NCI-H460 (cell line): Measurements from ENCODE around the gene KLHL35. TPM values are rescaled to one million over a fixed set of nuclear protein-coding genes. Genes with fewer than 3 reads are reported as not detected.

Source experiments
- DNase-seq: peaks from one replicate; pipeline ENCODE4 v3.0.0-alpha.2; 2016; ENCODE audit warnings: low read depth; ENCODE audit errors: extremely low read depth
- total RNA-seq: library from RNA; depleted of rRNA; stranded (reverse); fragments of >200 nt; shearing (Covaris generic); gene quantifications from 2 replicates; pipeline ENCODE4 v1.2.3, GENCODE V29; 2014

The KLHL35 gene
- total RNA-seq, 1 experiment from 2014 or later, result 4.3 TPM

DNA sequence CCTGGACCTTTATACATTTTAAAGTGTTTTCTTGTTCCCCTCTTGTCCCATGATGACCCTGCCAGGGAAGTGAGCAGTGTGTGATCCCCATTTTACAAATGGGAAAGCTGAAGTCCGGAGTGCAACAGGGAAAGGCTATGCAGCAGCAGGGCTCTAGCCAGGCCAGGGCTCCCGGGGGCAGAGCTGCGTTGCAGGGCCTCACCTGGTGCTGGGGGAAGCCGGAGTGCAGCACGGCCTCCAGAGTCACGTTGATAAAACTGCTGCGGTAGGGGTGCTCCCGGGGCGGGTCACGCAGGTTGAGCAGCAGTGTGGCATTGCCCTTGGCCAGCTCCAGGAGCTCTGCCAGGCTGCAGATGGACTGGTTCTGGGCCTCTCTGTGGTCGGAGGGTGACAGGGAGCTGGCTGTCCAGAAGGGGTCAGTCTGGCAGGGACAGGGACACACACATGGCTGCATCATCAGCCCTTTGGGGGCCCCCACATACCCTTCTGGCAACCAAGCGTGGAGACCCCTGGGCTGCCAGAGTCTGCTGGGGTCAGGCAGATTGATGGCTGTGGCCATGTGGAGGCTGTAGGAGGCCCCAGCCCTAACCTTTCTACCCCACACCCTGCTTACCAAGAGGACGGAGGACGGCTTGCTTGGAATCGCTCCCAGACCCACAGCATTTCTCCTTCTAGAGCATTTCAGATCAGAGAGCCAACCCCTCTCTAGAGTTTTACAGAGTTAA lies 9.3 kb upstream of the KLHL35 start:
- no peak for DNase-seq

DNA sequence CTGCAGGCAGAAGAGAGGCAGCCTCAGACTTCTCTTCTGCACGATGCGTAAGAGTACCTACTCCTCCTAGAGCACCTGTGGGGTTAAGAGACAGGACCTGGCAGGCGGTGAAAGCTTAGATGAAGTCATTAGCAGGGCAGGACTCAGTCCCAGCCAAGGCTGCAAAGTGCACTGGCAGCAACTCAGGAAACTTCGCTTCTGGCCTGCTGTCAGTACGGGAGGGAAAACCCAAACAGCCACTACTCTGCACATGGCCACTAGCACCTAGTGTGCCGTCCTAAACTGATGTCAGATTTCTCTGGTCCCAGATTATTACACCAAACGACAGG lies 8.8 kb upstream of the KLHL35 start:
- no peak for DNase-seq

DNA sequence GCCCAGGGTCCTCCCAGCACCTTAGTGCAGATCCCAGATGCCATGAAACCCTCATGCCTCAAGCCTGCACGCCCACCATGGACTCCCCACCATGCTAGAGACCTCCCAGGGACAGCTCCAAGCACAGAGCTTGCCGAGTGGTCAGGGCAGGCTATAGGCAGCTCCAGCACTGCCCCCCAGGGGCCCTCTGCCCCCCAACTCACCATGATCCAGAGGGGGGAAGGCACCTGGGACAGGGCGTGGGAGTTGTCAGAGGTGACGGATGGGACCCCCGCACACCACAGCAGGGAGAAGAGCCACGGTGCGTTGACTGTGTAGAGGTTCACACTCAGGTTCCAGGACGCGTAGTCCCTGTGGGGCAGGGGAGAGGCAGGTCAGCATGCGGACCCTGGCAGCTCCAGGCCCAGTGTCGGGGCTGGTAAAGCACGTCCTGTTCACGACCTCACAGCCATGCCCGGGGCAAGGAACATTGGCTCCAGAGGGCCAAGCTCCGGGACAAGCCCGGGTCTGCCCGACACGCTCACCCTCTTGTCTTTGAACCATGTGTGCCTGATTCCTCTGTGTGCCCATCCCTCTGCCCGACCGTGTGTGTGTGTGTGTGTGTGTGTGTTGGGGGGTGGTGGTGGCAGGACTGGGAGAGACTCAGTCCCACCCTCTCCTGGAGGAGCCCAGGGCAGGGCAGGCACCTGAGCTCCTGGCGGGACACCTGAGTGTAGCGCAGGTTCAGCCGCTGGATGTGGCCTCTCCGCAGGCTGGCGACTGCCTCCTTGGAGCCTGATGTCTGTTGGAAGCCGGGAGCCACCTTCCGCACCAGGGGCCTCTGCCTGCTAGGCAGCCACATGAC lies 8.2 kb upstream of the KLHL35 start:
- DNase-seq, result no peak

DNA sequence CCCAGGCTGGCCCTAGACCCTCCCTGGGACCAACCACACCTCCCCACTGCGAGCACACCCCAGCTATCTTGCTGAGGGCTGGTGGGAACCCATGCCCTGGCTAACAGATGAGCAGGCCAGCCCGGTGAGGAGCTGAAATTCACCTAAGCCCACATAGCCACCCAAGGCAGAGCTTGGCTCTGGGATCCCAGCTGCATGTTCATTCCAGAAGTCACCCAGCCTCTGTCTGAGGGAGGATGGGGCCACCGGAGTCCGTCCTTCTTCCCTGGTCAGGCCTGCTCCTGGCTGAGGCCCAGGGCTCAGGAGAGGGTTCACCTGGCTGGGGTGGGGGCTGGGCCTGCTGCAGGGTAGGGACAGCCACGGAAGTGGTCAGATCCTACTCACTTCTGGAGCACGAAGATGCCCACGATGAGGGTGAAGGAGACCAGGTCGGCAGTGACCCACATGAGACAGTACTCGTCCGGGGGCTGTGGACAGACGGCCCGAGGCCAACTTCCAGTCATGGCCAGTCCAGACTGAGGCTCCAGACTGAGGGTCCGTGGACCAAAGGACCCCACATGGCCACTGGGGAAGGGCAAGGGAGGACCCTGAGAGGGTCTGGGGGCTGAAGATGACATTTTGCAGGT lies 6.6 kb upstream of the KLHL35 start:
- no peak for DNase-seq

DNA sequence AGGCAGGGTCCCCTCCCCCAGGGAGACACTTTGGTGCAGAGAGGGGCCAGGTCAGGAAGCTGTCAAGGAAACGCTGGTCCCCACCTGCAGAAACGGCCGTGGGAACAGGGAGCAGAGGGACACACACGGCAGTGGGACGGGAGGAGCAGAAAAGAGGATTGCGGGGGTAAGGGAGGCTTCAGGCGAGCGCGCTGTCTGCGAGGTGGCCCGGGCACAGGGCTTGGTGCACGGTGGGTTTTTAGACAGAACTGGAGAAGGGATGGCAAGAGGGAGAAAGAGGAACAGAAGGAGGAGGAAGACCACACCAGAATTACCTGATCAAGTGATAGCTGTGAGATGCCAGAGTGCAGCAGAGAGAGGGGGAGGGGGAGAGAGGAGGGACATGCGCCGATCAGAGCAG lies 6.0 kb upstream of the KLHL35 start:
- DNase-seq, result no peak

DNA sequence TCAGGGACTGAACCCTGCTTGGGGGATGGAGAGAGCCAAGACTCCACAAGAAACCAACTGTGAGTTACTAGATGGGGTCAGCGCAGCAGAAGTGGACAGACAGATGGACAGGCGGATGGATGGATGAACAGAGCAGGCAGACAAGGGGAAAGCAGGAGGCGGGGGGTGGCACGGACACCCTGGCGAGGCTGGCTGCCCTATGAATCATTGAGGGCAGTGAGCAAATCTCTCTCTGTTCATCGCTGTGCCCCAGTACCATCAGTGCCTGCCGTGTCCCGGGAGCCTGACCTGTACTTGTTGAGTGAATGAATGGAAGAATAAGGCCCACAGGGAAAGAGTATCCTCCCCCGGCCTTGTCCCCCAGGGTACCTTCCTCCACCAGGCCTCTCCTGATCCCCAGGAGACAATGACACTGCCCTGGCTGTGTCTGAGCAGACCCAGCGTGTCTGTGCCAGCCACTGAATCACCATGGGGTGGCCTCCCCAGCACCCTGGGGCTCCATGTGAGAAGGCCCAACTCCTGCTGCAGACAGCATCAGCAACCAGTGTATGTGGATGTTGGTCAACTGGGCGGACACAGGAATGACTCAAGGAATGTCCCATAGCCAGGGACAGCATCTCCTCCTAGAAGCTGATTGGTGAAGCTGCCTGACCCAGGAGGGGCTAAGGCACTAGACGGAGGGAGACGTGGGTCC lies 5.1 kb upstream of the KLHL35 start:
- no peak for DNase-seq

DNA sequence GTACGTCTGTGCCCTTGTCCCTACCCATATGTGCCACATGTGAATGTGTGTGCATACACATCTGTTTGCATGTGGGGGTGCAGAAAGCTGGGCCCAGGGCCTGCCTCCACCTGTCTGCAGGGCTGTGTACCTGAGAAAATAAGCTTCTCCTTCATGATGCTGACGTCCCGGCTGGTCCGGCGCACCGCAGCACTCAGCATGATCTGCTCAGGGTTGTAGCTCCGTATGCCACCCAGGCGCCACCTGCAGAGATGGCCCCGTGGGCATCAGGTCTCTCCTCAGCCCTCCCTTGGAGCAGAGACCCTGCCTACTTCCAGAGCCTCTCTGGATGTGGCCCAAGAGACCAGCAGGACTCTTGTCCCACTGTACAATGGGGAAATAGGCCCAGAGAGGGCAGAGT lies 3.8 kb upstream of the KLHL35 start:
- no peak for DNase-seq

DNA sequence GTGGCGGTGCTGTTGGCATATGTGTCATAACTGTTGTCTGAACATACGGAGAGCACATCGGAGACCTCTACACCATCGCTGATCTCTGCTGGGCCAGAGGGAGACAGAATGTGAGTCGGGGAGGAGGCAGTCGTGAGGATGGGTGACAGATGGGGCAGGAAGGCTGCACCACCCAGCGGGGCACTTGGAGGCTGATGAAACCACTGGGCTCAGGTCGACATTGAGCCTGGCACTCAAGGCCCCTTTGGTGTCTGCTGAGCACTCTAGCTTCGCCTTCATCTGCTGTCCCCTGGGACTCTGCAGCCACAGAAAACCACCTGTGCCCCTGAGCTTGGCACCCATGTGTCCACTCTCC lies 2.5 kb upstream of the KLHL35 start:
- DNase-seq, result no peak

DNA sequence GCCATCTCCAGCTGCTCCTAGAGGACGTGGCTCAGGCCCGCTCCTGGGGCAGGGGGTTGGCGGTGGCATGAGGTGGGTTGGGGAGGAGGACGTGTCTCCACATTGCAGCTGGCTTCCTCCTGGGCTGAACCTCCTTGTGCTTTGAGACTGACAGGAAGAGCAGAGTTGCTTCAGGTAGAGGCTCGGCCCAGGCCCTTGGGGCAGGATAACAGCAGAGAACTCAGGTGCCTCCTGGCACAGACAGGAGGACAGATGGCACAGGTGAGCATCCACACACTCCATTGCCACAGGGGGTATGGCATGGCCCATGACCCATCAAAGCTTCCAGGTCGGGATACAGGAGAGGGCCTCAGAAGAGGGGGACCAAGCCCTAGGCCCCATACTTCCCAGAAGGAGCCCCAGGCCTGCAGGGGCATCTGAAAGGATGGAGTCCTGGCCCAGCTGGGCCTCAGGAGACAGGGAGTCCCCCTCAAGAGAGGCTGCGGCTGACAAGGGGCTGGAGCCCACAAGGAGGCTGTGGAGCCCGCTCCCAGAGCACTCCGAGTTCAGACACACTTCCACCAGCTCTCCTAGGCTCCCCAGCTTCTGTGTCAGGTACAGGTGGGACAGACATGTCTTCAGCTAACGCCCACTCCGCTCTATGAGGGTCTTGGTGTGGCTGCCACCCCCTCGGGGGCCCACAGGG lies 2.0 kb upstream of the KLHL35 start:
- DNase-seq, result no peak

DNA sequence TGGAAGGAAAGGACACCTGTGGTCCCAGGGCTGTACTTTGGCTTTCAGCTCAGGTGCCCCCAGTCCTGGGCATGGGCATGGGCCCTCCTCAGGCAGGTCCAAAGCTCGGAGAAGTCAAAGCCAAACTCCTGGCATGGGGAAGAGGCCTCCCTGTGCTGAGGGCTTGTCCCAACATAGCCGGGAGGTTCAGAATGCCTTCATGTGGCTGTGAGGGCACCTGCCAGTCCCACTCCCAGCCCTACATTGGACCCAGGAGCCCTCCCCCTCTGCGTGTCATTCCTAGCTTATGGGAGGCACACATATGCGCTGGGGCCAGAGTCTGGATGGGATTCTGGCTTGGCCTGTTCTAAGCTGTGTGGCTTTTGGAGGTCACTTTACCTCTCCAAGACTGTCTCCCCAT lies 1.0 kb upstream of the KLHL35 start:
- DNase-seq, result no peak

DNA sequence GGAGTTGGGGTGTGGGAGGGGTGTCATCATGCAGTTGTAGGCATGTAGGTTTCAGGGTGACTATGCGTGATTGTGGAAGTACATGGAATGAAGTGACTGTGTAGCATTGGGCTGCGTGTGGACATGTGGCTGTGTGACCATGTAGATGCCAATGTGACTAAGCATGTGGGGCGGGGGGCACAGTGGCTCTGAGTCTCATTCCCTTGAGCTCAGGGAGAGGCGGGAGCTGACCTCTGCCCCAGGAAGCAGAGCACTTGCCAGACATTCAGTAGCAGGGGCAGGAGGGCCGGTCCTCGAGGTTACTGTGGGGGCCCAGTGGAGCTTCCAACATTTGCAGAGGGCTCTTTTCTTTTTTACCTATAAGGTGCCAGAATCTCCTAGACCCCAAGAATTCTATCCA lies 440 bp upstream of the KLHL35 start:
- no peak for DNase-seq

DNA sequence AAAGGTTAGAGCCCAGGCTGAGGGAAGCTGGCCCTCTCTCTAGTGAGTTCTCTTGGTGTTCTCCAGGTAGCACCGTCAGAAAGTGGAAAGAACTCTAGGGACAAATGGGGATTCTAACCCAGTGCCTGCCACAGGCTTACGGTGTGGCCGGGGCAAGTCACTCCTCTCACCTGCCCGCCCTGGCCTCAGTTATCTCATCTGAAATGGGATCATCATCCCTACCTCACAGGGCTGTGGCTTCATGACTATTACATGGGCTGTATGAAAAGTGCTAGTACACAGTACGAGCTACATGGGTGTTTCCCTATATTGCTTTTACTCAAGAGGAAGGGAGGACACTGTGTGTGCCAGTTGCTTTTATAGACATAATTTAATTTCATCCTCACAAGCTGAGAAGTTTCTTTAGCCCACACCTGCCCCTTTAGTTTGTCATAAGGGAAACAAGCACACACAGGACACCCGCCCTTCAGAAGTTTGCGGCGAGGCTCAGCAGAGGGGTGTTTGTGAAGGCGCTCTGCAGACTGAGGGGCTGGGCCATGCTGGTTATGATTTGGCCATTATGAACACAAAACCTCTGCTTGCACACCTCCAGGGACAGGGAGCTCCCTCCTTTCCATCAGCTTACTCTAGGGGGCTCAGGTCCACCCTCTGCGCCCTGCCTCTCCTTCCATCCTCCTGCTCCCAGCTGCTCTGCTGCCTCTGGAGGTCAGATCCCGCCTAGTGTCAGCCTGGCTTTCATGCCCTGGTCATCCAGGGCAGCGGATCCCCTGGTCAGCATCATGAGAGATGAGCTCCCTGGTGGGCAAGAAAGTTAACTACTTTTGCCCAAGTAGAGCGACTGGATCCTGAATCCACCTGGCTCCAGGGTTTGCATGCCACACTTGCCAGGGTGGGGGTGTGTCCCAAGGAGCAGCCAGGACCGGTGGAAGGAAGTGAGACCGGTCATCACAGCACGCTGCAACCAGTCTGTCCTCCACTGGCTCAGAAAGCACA lies 1.2 kb downstream of the KLHL35 start:
- no peak for DNase-seq

DNA sequence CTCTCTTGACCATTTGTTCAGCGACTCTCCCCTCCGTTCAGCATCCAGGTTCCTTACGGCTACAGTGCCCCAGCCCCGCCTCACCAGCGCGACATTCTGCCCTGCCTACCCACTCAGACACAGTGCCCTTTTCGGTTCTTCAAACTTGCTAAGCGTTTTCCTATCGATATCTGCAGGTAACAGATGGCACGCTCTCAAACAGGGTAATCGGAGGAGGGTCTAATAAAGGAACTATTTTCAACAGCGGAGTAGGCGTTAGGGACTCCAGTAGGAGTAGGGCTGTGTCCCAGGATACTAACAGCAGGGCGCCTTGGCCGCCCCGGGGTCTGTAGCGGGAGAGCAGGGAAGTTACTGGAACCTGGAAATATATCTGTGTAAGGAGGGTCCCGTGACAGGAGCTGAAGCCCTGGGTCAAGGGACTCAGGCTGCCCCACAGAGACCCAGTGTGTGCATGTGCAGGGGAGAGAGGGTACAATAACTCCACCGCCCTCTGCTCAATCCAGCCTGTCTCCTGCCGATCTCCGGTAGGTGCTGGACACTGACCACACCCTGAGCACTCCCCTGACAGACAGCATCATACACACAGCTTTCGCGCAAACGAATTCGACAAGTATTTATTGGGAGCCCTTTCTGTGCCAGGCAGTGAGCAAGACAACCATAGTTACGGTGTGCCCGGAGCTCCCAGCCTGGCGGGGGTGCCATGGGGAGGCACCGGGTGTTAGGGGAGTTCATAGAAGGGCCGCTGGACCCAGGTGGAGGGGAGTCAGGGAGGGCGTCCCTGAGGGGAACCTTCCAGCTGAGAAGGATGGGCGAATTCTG lies 2.1 kb downstream of the KLHL35 start:
- no peak for DNase-seq

DNA sequence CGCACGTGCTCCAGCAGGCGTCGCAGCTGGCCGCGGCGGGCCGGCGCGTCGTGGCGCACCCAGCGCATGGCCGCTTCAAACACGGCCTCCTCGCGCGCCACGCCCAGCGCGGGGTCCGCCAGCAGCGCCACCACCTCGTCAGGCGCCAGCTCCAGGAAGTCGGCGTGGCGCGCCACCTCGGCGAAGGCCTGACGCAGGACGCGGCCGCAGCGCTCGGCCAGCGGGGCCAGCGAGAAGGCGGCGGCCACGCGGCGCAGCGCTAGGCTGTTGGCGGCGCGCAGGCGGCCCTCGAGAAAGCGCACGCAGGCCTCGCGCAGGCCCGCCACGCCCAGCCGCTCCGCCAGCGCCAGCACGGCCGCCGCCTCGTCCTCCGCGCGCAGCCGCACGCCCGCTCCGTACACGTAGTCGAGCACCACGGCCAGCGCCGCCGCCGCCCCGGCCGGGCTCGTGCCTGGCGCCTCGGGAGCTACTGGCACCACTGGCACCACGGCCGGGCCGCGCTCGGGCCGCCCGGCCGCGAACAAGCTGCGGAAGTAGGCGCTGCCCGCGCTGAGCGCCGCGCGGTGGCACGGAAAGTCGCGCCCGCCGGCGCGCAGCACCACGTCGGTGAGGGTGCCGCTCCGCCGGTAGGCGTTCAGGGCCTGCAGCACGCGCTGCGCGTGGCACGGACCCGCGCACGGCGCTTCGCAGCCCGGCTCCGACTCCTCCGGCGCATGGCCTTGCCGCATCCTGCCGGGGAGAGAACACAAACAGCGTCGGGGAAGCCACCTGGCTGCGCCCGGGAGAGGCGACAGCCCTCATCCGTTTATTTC lies 2.9 kb downstream of the KLHL35 start:
- peak; percentile 58 for DNase-seq

DNA sequence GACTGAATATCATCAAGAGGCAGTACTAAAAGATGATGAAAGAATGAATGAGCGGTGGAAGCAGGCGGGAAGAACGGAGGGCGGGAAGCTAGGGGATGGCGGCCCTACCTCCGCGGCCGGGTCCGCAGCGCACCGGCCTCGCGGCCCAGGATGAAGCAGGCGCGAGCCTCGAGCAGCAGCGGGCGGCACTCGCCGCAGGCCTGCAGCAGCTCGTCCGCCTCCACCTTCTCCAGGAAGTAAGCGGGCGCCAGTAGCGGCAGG lies 3.4 kb downstream of the KLHL35 start:
- DNase-seq, result no peak

DNA sequence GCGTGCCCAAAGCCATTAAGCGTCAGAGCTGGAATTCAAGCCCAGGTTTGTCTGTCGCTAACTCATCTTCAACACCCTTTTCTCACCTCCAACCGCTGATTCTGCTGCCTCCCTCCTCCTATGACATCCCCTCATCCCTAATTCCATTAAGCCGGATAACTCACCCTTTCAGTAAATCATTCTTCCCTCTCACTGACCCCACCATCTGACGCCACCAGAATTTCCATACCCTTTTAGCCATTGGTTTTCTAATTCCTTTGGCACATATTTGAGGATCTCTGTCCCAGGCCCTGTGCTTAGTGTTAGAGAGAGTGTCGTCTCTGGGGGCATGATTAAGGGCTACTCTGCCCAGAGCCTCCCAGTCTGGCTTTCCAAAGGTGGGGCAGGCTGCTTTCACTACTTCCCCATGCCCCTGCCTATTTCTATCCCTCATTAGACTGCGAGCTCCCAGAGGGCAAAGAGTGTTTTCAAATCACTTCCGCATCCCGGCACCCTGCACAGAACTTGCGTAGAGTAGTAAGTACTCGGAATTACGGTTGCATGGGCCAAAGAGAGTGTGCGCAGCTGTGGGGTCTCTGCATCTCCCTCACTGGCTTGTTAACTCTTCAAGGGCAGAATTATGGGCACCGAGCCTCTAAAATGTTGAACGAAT lies 3.9 kb downstream of the KLHL35 start:
- DNase-seq, result no peak

DNA sequence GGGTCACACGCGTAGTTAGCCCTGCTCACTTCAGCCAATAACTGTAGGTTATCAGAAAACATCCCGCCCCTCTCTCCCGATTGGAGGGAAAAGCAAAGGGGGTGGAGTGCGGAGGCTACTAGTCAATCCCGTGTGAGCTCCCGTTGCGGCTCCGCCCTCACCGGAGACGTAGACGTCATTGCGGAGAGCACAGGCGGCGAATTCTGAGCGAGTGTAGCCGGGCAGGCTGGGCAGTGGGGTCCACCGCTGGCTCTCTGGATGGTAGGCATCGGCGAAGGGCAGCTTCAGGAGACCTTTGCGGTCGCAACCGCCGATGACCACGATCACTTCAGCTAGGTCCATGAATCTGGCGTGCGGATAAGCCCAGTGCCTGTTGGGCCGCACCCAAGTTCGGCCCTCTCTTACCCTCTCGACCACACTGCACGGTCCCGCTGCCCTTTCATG lies 4.7 kb downstream of the KLHL35 start:
- DNase-seq, result peak; percentile 78

DNA sequence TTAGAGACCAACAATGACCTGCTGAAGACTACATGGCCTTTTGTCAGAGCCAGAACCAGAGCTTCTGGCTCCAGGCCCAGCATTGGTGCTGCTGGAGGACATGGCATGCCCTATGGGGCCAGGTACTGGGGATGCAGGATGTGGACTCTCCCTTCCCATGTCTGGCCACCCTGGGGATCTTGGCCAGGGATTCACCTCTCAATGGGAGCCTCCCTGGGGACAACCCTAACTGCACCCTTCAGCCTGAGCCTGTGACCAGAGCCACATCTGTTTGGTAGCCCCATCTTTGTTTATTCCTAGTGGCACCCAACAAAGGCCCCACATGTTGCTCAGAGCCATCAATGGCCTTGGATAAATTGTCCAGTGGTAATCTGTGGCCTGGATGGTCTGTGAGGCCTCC lies 5.8 kb downstream of the KLHL35 start:
- DNase-seq, result no peak
